A549 (cell line): ENCODE results near the gene ULBP1.
"Not testable (repeated sequence)": the region's sequence is repeated elsewhere in the genome, so short reads cannot be mapped to it uniquely, and the experiment has no call there.

Source experiments
- CTCF ChIP-seq: fragments of >200 bp; sonication (Bioruptor Twin); formaldehyde crosslinking; IDR thresholded peaks from 3 replicates; pipeline ENCODE4 v1.5.1; 2016
- HDAC2 ChIP-seq: fragments of 200-600 bp; sonication (generic); IDR thresholded peaks from 2 replicates; pipeline ENCODE4 v1.6.1; 2016
- MYC ChIP-seq: IDR thresholded peaks from 2 replicates; pipeline ENCODE4 v1.6.1; 2012; ENCODE audit warnings: mild to moderate bottlenecking, inconsistent platforms, low read length, improper control_type of control experiment, borderline replicate concordance
- POLR2A ChIP-seq: IDR thresholded peaks from 2 replicates; pipeline ENCODE4 v1.6.1; 2012; ENCODE audit warnings: mild to moderate bottlenecking, low read length
- RAD21 ChIP-seq, 2 experiments: fragments of >200 bp in 1 of 2; sonication (Bioruptor Twin) in 1 of 2; formaldehyde crosslinking in 1 of 2; IDR thresholded peaks in 1 of 2; conservative IDR thresholded peaks in 1 of 2; 2 replicates in 1 of 2; 3 replicates in 1 of 2; pipeline ENCODE4 v1.6.1; 2012 to 2018; ENCODE audit warnings: inconsistent platforms in 1 of 2
- TF ChIP-seq, protein P1 (sequence below): fragments of 450-650 bp; IDR thresholded peaks from 2 replicates; pipeline ENCODE4 v1.6.1; 2014; ENCODE audit warnings: antibody characterized with exemption
- TF ChIP-seq, protein P2 (sequence below): IDR thresholded peaks from 2 replicates; pipeline ENCODE4 v1.6.1; 2012

GRCh38 chr6:149938013-149938570 is 25.7 kb upstream of the ULBP1 start:
- TF ChIP-seq POLR2A, HDAC2, MYC: not testable (repeated sequence)
- TF ChIP-seq, protein P1, sequence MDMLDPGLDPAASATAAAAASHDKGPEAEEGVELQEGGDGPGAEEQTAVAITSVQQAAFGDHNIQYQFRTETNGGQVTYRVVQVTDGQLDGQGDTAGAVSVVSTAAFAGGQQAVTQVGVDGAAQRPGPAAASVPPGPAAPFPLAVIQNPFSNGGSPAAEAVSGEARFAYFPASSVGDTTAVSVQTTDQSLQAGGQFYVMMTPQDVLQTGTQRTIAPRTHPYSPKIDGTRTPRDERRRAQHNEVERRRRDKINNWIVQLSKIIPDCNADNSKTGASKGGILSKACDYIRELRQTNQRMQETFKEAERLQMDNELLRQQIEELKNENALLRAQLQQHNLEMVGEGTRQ: not testable (repeated sequence)
- TF ChIP-seq CTCF (peak; percentile 29; the same call in 1 of the 3 replicates), RAD21 (conservative IDR thresholded peaks at IDR 0.05 in 1 of 2, IDR thresholded peaks at IDR 0.05 in 1 of 2) (0 out of 5 replicates have a peak, but pooled peaks of 1 of the 2 experiments have one; percentile 21)
- TF ChIP-seq, protein P2, sequence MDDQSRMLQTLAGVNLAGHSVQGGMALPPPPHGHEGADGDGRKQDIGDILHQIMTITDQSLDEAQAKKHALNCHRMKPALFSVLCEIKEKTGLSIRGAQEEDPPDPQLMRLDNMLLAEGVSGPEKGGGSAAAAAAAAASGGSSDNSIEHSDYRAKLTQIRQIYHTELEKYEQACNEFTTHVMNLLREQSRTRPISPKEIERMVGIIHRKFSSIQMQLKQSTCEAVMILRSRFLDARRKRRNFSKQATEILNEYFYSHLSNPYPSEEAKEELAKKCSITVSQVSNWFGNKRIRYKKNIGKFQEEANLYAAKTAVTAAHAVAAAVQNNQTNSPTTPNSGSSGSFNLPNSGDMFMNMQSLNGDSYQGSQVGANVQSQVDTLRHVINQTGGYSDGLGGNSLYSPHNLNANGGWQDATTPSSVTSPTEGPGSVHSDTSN: not testable (repeated sequence)
